ENCODE data around the gene PSG4.
"Not testable (repeated sequence)": the region's sequence is repeated elsewhere in the genome, so short reads cannot be mapped to it uniquely, and the experiment has no call there.

Gene PSG4

GRCh38 chr19:43198686-43199419 lies 6.6 kb downstream of the PSG4 start:
- not testable (repeated sequence) for DNase-seq (ENCODE audit: low read depth)

- DNase-seq (ENCODE audit: low read depth) = not testable (repeated sequence)
Observed at GRCh38 chr19:43197666-43198397, 7.6 kb downstream of the PSG4 start.

GRCh38 chr19:43194397-43194796 lies 11.0 kb downstream of the PSG4 start:
- not testable (repeated sequence) for DNase-seq (ENCODE audit: low read depth)

GRCh38 chr19:43192381-43193155 lies 12.9 kb downstream of the PSG4 start:
- DNase-seq (ENCODE audit: low read depth) = not testable (repeated sequence)

- not testable (repeated sequence) for DNase-seq (ENCODE audit: low read depth)
Observed at GRCh38 chr19:43188092-43188491, 17.3 kb downstream of the PSG4 start.

GRCh38 chr19:43186311-43186935 lies 19.0 kb downstream of the PSG4 start, which contains the start of gene PSG5:
Gene PSG5 (minus strand): TSS chr19:43186536. CDS start chr19:43186405, 131 bp downstream.
- DNase-seq (ENCODE audit: low read depth) = not testable (repeated sequence)

GRCh38 chr19:43181869-43182771 lies 23.3 kb downstream of the PSG4 start:
- not testable (repeated sequence) for DNase-seq (ENCODE audit: low read depth)

- DNase-seq (ENCODE audit: low read depth) = not testable (repeated sequence)
Observed at GRCh38 chr19:43179569-43180147, 25.8 kb downstream of the PSG4 start.

- not testable (repeated sequence) for DNase-seq (ENCODE audit: low read depth)
Observed at GRCh38 chr19:43178577-43178976, 26.9 kb downstream of the PSG4 start.

- DNase-seq (ENCODE audit: low read depth) = not testable (repeated sequence)
Observed at GRCh38 chr19:43165906-43166305, 39.5 kb downstream of the PSG4 start.

GRCh38 chr19:43163135-43163534 lies 42.3 kb downstream of the PSG4 start:
- not testable (repeated sequence) for DNase-seq (ENCODE audit: low read depth)

- DNase-seq (ENCODE audit: low read depth) = not testable (repeated sequence)
Observed at GRCh38 chr19:43162261-43162660, 43.2 kb downstream of the PSG4 start.

GRCh38 chr19:43152214-43152613 lies 53.2 kb downstream of the PSG4 start:
- no peak for DNase-seq (ENCODE audit: low read depth)

GRCh38 chr19:43149788-43150187 lies 55.6 kb downstream of the PSG4 start:
- not testable (repeated sequence) for DNase-seq (ENCODE audit: low read depth)

GRCh38 chr19:43148233-43148632 lies 57.2 kb downstream of the PSG4 start:
- DNase-seq (ENCODE audit: low read depth) = no peak

All from stimulated activated CD8-positive, alpha-beta memory T cell treated with anti-CD3 and anti-CD28 coated beads, Interleukin-7, amount 100 ng/mL, for 24 hours (primary cell).